ENCODE measurements around the gene CDC25C.
A peak's percentile ranks its signal among the peaks of the same experiment; 100 is the strongest.
"Not testable (repeated sequence)": the region's sequence is repeated elsewhere in the genome, so short reads cannot be mapped to it uniquely, and the experiment has no call there.

CDC25C gene

DNA sequence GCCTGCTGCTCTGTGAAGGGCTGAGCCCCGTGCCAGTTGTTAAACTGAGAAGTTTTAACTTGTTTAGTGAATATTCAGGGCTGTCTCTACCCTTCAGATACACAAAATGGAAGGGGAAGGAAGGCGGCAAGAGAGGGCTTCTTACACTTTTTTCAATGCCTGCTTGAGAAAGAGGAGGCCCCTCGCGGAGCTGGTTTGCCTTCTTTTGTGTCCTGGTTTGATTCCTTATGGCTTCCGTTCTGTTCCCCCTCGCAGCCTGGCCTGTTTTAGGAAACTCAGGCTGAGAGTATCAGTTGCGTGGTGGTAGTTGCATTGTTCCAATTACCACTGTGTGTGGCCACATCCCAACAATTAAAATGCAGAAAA is 7.5 kb upstream of the CDC25C start:
- DNase-seq (ENCODE audit: low spot score in 2 of 2) (no peak), ATAC-seq (replicated peaks; ENCODE audit: extremely low read depth, poor library complexity, severe bottlenecking) (no peak)
- Mint-ChIP-seq H3K36me3 (ENCODE audit: insufficient read depth) (peaks cover 24% of the 10 kb centered on the region), H3K9me3 (no peaks in the 10 kb centered on the region), H3K4me1 (peaks cover 41% of the 10 kb centered on the region), H3K27me3 (no peaks in the 10 kb centered on the region), H3K4me3 (peak overlapping the region; percentile 90), H3K27ac (ENCODE audit: low read depth) (peak overlapping the region; percentile 97)

DNA sequence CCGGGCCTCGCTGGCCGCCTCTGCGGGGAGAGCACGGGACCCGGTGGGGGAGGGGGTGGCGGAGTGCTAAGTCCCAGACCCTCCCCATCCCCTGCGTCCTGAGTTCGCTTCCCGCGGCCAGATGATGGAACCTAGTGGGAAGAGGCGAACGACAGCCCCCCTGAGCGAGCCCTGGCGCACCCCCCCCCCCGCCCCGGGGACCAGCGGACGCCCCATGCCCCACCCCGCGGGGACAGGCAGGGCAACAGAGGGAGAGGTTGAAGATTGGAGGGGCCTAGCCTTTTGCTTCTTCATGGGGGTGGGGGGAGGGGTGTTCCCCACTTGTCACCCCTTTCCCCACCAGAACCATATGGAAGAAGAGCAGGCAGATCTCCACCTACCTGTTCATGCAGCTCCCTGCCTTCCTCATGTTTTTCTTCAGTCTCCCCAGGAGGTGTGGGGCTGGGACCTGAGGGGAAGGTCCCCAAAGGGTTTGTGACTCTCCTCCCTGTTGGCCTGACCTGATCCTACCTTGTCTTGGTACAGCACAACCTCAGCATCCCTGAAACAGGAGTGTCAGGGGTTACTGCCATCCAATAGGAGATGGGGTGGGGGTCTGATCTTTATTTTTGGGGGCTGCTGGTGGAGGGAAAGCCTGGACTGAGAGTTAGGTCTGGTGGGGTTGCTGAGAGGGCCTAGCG is 6.9 kb upstream of the CDC25C start:
- DNase-seq (ENCODE audit: low spot score in 2 of 2): no peak

DNA sequence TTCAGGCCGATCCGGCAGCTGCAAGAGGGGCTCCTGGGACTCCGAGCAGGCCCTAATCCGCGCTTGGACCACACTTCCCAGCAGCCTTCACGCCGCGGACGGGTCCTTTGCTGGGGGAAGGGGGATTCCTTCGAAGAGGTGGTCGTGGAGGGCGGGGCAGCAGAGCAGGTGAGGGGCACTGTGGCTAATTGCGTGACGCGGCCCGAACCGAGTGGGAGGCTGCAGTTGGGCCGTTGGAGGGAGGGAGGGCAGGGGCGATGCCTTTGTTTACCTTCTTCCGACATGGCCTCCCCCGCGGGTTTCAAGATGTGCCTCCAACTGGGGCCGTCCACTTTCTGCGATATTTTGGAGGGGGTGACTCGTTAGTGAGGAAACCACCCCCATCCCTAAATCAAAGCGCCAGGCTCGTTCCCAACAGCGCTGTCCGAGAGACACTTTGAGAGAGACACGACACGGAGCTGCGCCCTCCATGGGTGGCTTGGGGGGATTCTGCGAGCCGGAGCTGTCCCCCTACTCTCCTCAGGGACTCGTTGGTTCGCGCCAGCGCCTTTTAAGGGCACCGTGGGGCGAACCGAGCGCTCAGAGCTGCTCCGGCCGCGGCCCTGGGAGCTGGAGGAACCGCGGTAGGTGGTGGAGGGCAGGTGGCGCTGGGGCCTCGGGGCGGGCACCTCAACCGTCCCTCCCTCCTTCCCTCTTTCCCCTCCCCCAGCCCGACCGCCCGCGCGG is 6.2 kb upstream of the CDC25C start, which contains the start of gene FAM53C:
Gene FAM53C, plus strand, starts transcription at position 582 of the 726 bp plus-strand sequence. CDS start 3,070 bp downstream, outside the sequence.
- Mint-ChIP-seq H3K36me3 (ENCODE audit: insufficient read depth) (peaks cover 17% of the 10 kb centered on the region), H3K9me3 (no peaks in the 10 kb centered on the region), H3K27ac (ENCODE audit: low read depth) (peak within 1 kb of the TSS; percentile 97), H3K4me1 (peaks cover 41% of the 10 kb centered on the region), H3K27me3 (no peaks in the 10 kb centered on the region), H3K4me3 (peak within 1 kb of the TSS; percentile 90)
- ATAC-seq (replicated peaks; ENCODE audit: extremely low read depth, poor library complexity, severe bottlenecking): peak; percentile 91
- DNase-seq (ENCODE audit: low spot score in 2 of 2): peak; percentile 92 to 94

More for the DNA sequence above, 6.9 kb upstream of the CDC25C start:
- H3K9me3 Mint-ChIP-seq: no peaks in the 10 kb centered on the region
- H3K4me3 Mint-ChIP-seq: peak overlapping the region; percentile 90
- H3K27ac Mint-ChIP-seq (ENCODE audit: low read depth): peak overlapping the region; percentile 97
- no peak for ATAC-seq (replicated peaks; ENCODE audit: extremely low read depth, poor library complexity, severe bottlenecking)
- H3K36me3 Mint-ChIP-seq (ENCODE audit: insufficient read depth): peaks cover 20% of the 10 kb centered on the region
- H3K4me1 Mint-ChIP-seq: peaks cover 41% of the 10 kb centered on the region
- no peaks in the 10 kb centered on the region for H3K27me3 Mint-ChIP-seq

DNA sequence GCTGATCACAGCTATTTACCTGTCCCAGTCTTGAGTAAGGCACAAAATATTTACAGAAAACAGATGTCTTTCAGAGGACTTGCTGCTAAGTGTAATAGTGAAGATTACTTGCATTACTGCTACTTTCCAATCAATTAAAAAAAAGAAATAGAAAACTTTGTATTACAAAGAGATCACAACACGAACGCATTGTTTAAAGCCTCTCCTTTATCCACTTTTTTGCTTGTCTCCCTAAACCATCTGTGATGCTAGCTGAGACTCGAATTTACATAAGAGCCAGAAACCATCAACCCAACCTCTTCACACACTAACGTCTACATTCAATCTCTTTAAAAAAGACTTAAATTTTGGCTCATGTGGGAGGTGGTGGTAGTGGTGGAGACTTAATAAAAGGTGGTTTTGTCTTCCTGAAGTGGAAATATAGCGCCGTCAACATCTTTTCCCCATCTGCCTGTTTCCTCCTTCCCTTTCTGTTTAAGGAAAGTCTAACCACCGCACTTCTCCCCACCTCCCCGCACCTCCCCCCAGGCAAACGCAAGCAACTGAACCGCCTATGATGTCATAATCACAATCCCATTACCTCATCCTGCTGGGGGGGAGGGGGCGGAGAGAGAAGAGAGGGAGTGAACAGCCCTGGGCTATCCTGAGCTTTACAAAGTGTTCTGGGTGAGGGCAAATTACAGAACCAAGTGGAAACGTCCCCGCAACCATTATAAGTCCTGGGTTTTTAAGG is 5.5 kb upstream of the CDC25C start:
- H3K27ac Mint-ChIP-seq (ENCODE audit: low read depth): peak overlapping the region; percentile 97
- ATAC-seq (replicated peaks; ENCODE audit: extremely low read depth, poor library complexity, severe bottlenecking) (peak; percentile 40), DNase-seq (ENCODE audit: low spot score in 2 of 2) (no peak)
- H3K27me3 Mint-ChIP-seq: no peaks in the 10 kb centered on the region
- no peaks in the 10 kb centered on the region for H3K9me3 Mint-ChIP-seq
- H3K4me3 Mint-ChIP-seq: peak overlapping the region; percentile 90
- H3K4me1 Mint-ChIP-seq: peaks cover 44% of the 10 kb centered on the region
- H3K36me3 Mint-ChIP-seq (ENCODE audit: insufficient read depth): peaks cover 16% of the 10 kb centered on the region

DNA sequence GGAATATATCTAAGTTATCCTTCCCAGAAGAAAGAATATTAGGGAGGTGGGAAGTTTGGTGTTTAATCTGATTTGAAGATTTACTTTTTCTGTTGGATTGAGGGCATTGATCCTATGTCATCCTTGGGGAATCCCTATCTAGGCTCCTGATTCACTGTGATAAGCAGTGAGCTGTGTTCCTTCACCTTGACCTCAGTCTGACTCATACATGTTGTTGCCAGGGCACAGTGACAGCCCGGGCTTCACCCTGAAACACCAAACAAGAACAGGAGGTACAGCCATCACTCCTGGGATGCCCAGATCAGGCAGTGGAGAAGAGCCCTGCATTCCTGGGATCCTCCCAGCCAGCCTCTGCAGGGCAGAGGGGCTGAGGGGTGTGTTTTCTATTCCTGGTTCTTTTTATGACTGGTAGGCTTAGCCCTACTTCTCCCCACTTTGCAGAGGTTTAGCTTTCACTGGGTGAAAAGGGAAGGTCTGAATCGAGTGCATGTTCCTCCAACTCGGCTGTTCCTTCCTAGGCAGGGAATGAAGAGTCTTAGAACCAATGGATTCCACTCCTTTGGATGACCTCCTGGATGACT is 3.4 kb upstream of the CDC25C start:
- ATAC-seq (replicated peaks; ENCODE audit: extremely low read depth, poor library complexity, severe bottlenecking) (no peak), DNase-seq (ENCODE audit: low spot score in 2 of 2) (no peak)
- no peaks in the 10 kb centered on the region for H3K9me3 Mint-ChIP-seq
- H3K27me3 Mint-ChIP-seq: no peaks in the 10 kb centered on the region
- no peak overlapping the region for H3K27ac Mint-ChIP-seq (ENCODE audit: low read depth)
- peaks cover 24% of the 10 kb centered on the region for H3K36me3 Mint-ChIP-seq (ENCODE audit: insufficient read depth)
- peaks cover 35% of the 10 kb centered on the region for H3K4me1 Mint-ChIP-seq
- H3K4me3 Mint-ChIP-seq: no peak overlapping the region

DNA sequence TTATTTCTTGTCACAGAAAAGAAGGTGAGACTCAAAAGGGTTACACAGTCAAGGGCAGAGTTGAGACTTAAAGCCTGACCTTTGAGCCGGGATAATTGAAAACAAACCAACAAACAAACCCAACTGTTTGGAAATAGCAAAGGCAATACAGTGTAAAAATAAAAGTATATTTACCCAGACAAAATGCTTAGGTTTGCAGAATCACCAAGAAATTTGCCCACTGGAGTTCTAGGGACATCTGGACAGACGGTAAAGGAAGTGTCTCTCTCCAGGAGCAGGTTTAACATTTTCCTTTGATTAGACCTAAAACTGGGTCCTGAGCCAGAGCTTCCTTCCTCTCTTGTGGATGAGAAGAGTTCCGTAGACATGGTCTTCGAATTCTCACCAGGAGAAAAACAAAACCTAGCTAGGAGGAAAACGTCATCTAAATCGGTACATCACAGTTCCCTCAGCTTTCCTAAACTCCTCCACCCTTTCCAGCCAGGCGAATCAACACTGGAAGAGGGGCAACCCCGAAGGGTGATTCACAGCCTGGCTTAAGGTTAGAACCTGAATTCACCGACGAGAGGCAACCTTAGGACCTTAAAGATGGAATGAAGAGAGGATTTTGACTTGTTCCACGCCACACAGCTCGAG is 673 bp downstream of the CDC25C start:
- Mint-ChIP-seq H3K9me3 (no peaks in the 10 kb centered on the region), H3K4me3 (peak overlapping the region; percentile 95), H3K4me1 (peaks cover 12% of the 10 kb centered on the region), H3K27ac (ENCODE audit: low read depth) (peak overlapping the region; percentile 81), H3K27me3 (no peaks in the 10 kb centered on the region), H3K36me3 (ENCODE audit: insufficient read depth) (peaks cover 10% of the 10 kb centered on the region)
- DNase-seq (ENCODE audit: low spot score in 2 of 2) (no peak), ATAC-seq (replicated peaks; ENCODE audit: extremely low read depth, poor library complexity, severe bottlenecking) (no peak)

DNA sequence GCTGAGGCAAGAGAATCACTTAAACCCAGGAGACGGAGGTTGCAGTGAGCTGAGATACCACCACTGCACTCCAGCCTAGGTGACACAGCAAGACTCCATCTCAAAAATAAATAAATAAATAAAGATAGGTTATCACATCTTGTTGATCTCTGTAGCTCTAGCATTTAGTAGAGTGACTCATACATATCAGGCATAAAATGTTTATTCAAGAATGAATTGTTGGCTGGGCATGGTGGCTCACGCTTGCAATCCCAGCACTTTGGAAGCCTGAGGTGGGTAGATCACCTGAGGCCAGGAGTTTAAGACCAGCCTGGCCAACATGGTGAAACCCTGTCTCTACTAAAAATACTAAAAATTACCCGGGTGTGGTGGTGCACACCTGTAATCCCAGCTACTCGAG is 13.4 kb downstream of the CDC25C start:
- not testable (repeated sequence) for H3K9me3 Mint-ChIP-seq; DNase-seq (ENCODE audit: low spot score in 2 of 2); ATAC-seq (replicated peaks; ENCODE audit: extremely low read depth, poor library complexity, severe bottlenecking); H3K27ac Mint-ChIP-seq (ENCODE audit: low read depth); H3K4me3 Mint-ChIP-seq; H3K4me1 Mint-ChIP-seq; H3K36me3 Mint-ChIP-seq (ENCODE audit: insufficient read depth); H3K27me3 Mint-ChIP-seq

DNA sequence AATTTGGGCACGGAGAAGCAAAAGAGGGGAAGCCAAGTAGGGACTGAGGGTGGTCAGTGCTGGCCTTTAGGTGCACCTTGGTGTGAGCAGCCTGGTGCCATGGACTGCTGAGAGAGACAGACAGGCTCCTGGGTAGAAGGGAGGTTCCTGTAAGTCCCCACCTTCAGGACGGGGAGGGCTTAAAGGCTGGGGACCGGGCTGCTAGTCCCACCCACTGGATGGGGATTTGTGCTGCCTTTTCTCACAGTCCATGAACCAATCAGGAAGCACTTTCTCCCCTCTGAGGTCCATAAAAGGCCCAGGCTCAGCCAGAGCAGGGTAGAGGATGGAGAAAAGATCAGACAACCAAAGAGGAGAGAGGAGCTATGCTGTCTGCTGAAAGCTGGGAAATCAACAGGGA is 15.2 kb downstream of the CDC25C start:
- DNase-seq (ENCODE audit: low spot score in 2 of 2) (no peak), ATAC-seq (replicated peaks; ENCODE audit: extremely low read depth, poor library complexity, severe bottlenecking) (no peak)
- no peaks in the 10 kb centered on the region for H3K9me3 Mint-ChIP-seq
- H3K27ac Mint-ChIP-seq (ENCODE audit: low read depth): no peak overlapping the region
- H3K4me3 Mint-ChIP-seq: no peak overlapping the region
- H3K4me1 Mint-ChIP-seq: no peaks in the 10 kb centered on the region
- H3K36me3 Mint-ChIP-seq (ENCODE audit: insufficient read depth): peaks cover 2% of the 10 kb centered on the region
- no peaks in the 10 kb centered on the region for H3K27me3 Mint-ChIP-seq

DNA sequence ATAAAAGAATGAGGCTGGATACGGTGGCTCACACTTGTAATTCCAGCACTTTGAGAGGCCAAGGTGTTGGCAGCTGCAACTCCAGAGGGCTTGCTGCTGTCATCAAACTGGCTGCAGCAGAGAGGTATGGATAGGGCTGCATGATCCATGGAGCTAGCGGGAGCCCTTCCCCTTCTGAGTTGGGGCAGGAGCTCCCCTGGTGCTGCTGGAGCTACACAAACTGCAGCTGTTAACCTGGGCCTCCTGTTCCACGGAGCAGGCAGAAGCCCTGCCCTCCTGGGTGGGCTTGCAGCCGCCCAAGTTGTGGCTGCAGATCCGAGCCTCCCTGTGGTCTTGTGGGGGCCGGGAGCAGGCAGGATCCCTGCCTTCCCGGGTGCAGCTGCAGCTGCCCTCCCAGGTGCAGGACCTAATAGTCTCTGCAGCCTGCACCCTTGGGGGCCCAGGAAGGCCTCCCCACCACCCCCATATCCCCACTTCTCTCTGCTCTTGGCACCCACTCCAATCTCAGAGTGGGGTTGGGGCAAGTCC is 15.8 kb downstream of the CDC25C start:
- ATAC-seq (replicated peaks; ENCODE audit: extremely low read depth, poor library complexity, severe bottlenecking) (no peak), DNase-seq (ENCODE audit: low spot score in 2 of 2) (no peak)
- no peak overlapping the region for H3K4me3 Mint-ChIP-seq
- no peaks in the 10 kb centered on the region for H3K4me1 Mint-ChIP-seq
- peaks cover 2% of the 10 kb centered on the region for H3K36me3 Mint-ChIP-seq (ENCODE audit: insufficient read depth)
- no peaks in the 10 kb centered on the region for H3K9me3 Mint-ChIP-seq
- H3K27ac Mint-ChIP-seq (ENCODE audit: low read depth): no peak overlapping the region
- no peaks in the 10 kb centered on the region for H3K27me3 Mint-ChIP-seq

DNA sequence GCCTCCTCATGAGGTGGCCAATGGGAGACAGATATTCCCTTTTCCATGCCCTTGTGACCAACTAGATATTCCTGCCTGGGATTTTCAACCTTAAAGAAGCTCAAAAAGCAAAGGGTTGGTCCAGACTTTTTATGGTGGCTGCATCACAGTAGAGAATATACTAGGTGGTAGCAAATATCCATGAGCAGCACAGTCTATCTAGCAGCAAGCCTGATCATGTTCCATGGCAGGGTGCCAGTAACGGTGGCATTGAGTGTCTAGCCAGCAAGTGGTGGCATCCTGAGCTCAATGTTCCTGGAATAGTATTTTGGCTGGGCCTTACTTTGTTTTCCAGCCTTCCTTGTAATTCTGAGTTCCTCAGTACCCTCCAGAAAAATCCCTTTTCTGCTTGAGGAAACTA is 25.8 kb downstream of the CDC25C start:
- H3K27ac Mint-ChIP-seq (ENCODE audit: low read depth): no peak overlapping the region
- H3K27me3 Mint-ChIP-seq: no peaks in the 10 kb centered on the region
- H3K4me3 Mint-ChIP-seq: no peak overlapping the region
- DNase-seq (ENCODE audit: low spot score in 2 of 2): no peak
- ATAC-seq (replicated peaks; ENCODE audit: extremely low read depth, poor library complexity, severe bottlenecking): no peak
- no peaks in the 10 kb centered on the region for H3K9me3 Mint-ChIP-seq
- no peaks in the 10 kb centered on the region for H3K36me3 Mint-ChIP-seq (ENCODE audit: insufficient read depth)
- no peaks in the 10 kb centered on the region for H3K4me1 Mint-ChIP-seq

DNA sequence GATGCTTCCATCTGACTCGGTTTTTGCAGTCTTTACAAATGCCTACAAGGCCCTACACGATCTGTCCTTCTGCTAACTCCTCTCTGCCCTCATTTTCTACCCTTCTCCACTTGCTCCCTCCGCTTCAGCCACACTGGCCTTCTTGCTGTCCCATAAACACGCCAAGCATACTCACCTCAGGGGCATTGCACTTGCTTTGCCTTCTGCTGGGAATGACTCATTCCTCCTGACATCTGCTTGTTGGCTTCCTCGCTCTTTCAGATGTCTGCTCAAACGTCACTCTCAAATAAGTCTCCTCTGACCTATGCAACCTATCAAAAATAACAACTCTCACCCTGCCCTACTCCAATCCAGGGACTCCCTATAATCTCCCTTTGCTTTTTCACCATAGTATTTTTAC is 28.2 kb downstream of the CDC25C start:
- DNase-seq (ENCODE audit: low spot score in 2 of 2): no peak
- ATAC-seq (replicated peaks; ENCODE audit: extremely low read depth, poor library complexity, severe bottlenecking): no peak
- H3K27ac Mint-ChIP-seq (ENCODE audit: low read depth): no peak overlapping the region

DNA sequence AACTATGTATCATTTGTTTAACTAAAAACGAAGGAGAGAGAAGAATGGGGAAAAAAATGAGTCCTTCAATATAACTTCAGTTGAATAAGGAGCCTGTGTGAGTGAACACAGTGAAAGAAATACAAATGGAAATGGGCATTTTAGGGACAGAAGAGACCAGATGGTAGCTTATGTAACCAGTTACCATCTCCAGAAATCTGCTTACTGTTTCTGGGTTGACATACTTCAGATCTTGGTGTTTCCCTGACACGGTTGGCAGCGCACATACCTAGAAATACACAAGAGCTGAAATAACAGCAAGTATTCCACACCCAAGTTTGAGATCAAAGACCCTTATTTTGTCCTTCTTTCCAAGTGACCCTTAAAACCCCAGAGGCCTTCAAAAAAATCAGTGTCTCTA is 42.3 kb downstream of the CDC25C start:
- H3K9me3 Mint-ChIP-seq: no peaks in the 10 kb centered on the region
- no peak for ATAC-seq (replicated peaks; ENCODE audit: extremely low read depth, poor library complexity, severe bottlenecking)
- no peaks in the 10 kb centered on the region for H3K36me3 Mint-ChIP-seq (ENCODE audit: insufficient read depth)
- no peak for DNase-seq (ENCODE audit: low spot score in 2 of 2)
- no peak overlapping the region for H3K4me3 Mint-ChIP-seq
- no peaks in the 10 kb centered on the region for H3K27me3 Mint-ChIP-seq
- no peak overlapping the region for H3K27ac Mint-ChIP-seq (ENCODE audit: low read depth)
- H3K4me1 Mint-ChIP-seq: no peaks in the 10 kb centered on the region

More for the DNA sequence above, 28.2 kb downstream of the CDC25C start:
- Mint-ChIP-seq H3K36me3 (ENCODE audit: insufficient read depth) (no peaks in the 10 kb centered on the region), H3K4me3 (no peak overlapping the region), H3K9me3 (no peaks in the 10 kb centered on the region), H3K27me3 (no peaks in the 10 kb centered on the region), H3K4me1 (no peaks in the 10 kb centered on the region)

All from central memory CD8-positive, alpha-beta T cell (primary cell).